Activated CD4-positive, alpha-beta T cell treated with anti-CD3 and anti-CD28 coated beads, Interleukin-2, amount 50 U/mL, for 4 hours (primary cell): ENCODE data around the gene LHFPL2.

ENCODE experiments used
- DNase-seq, 2 experiments: peaks; one replicate each; pipeline ENCODE4 v3.0.0-alpha.2; 2020

LHFPL2 gene

DNA sequence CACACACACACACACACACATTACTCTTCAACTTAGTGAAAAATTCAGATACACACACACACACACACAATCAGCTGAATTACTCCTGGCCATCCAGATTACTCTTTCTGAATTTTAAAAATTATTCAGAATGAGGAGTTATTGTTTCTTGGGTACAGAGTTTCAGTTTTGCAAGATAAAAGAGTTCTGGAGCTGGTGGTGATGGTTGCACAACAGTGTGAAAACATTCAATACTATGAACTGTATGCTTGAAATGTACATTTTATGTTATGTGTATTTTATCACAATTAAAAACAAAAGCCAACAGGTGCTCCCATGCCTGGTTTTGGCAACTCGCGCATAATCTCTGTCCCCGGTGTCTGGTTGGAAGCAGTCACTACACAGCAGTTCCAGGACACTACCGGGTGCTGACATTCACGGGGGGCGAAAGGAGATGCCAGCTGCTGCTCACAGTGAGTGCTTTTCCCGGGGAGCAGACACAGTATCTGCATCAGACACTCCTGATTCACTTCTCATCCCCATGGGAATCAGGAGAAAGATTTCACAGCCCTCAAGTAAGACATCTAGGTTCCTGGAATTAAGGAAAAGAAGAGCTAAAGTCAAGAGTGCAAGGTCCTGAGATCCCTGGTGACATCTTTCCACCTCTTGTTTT, 55.7 kb downstream of the LHFPL2 start:
- DNase-seq: no peak

DNA sequence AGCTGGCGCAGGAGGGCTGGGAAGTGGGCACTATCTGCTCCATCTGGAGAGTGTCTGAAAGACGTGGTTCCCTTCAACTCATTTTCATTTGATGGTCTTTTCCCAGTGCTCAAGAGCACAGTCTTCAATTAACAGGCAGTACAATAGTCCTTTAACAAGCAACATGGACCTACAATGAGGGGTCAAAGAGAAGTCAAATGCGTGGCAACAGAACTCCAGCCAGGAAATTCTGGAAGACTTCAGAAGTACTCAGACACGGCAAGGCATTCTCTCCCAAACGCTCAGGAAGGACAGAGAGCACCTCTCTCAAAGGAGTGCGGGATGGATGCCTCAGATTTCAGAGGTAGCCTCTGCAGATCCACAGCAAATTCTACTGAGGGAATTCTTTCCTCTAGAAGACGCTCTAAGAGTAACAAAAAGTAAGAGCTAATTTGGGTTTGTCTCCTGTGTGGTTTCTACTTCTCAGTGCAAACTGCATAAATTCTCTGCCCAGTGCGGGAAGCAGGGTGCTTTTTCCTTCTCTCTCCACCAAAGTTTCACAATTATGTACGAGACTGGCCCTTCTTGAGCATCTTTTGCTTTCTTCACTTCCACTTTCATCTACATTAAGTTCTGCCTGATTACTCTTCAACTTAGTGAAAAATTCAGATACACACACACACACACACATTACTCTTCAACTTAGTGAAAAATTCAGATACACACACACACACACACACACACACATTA, 56.4 kb downstream of the LHFPL2 start:
- DNase-seq: no peak

DNA sequence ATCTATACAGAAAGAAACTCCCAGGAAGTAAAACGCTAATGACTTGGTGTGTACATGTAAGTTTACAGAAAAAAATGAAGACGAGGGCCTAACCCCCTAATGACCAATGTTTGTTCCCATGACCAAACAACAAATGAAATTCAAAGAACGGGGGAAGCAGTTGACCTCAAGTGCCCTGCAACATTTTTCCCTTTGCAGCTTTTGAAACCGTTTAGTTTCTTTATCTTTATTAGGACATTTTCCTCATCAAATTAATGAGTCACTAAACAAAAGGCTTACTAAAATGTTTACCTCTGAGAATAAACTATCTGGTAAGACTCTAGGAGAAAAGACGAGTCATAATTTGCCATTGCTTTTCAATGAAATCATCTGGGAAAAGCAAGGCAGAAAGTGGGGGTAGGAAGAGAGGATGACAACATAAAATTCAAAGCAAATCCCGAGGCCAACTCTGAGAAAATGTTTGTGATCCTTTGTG, 57.4 kb downstream of the LHFPL2 start:
- DNase-seq: no peak

DNA sequence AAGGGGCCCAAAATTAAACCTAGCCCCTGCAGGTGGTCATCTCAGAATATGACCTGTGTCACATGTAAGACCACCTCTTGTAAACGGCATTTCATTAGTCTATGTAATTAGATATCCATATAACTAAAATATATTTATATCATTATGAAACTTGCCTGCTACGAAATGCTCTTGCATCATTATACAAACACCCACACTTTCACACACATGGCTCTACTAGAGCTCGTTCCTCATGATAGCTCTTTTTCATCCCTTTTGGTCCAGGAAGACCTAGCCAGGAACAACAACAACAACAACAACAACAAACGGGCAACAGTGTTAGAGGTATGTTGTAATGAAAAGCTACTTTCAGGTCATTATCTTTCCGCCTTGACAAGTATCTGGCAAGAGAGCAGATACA, 58.6 kb downstream of the LHFPL2 start:
- no peak for DNase-seq

DNA sequence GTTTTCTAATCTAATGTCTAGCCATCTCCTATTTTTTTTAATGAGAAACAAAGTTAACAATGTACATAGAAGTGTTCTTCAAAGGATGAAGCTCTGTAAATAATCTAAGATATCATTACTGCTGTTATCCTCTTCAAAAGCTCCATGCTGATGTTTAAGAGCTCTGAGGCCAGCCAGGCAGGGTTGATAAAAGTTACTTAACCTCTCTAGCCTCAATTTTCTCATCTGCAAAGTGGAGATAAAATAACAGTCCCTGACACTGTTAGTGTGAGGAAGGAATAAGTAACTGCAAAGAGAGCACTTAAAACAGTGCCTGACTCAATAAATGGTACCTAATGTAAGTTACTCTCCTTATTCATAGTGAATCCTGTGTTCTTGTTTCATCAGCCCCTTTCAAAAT, 60.1 kb downstream of the LHFPL2 start:
- no peak for DNase-seq

DNA sequence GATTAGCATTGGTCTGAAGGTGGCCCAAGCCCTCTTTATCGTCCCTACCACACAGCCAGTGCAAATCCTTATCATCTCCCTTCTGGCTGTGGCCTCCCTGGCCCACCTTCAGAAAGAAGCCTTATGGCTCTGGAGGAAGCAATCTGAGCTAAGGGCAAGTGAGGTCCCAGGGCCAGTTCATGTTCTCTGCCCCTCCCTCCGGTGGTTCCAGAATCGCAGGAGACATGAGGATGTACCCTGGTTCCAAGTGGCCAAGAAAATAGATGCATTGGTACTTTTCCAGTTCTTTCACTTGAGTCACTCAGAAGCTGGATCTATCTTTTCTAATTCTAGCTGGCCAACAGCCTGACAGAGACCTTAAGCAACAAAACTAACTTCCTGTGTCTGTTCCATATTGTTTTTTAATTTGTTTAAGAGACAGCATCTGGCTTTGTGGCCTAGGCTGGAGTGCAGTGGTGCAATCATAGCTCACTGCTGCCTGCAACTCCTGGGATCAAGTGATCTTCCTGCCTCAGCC, 60.7 kb downstream of the LHFPL2 start:
- no peak for DNase-seq

DNA sequence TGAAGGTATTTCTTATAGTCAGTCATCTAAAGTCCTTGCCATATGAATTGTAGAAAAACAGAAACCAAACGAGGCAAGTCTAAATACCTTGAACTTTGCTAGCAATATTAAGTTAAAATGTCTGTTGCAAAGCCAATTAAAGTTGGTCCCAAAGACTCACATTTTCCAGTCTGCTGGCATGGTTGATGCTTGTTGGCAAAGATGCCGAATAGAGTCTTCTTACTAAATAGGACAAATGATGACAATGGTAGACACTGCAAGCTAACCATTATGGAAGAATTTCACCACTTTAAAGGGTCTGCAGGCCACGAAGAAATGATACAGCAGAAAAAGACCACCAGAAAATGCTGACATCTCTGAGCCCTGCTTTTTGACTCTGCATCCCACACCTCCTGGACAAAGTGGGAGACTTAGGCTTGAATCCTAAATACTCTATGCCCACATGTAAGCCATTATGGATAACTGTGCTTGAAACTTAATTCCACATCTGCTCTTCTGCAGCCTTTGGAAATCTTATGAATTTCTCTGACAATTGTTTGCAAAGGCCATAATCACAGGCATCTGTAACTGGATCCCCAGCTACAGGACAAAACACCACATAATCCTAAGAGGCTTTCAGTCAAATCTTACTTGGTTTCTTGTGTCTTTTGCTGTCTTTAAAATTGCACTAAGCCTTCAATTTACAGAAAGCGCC, 61.3 kb downstream of the LHFPL2 start:
- no peak for DNase-seq

DNA sequence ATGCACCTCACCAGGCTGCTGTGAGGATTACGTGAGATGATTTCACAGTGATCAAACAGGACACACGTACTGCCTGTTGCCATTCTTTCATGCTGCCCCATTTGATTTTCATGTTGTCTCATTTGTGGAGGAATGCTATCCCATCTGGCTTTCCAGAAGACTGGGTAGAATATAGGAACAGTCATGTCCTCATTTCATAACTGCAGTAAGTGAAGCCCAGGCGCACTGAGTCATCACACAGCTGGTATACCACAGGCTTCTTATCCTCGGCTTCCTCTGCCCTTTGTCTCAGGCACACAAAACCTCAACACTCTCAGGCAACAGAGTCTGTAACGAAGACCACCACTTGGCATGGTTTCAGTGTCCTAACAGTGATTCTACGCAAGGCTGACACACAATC, 62.3 kb downstream of the LHFPL2 start:
- no peak for DNase-seq

DNA sequence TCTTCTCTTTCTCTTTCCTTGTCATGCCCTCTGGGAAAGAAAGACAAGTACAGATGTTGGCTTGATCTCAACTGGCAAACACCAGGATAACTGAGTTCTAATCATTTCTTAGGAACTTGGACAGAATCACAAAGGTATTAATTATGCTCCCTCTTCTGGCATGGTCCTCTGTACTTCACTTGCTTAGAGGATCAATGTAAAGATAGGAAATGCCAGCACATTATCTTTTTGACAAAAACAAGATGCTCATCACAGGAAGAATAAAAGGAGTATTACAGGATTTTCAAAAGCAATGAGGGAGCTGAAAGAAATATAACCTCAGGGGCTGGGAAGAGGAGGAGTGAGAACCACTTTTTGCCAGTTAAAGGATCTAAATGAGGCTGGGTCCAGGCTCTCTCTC, 70.6 kb downstream of the LHFPL2 start:
- no peak for DNase-seq

DNA sequence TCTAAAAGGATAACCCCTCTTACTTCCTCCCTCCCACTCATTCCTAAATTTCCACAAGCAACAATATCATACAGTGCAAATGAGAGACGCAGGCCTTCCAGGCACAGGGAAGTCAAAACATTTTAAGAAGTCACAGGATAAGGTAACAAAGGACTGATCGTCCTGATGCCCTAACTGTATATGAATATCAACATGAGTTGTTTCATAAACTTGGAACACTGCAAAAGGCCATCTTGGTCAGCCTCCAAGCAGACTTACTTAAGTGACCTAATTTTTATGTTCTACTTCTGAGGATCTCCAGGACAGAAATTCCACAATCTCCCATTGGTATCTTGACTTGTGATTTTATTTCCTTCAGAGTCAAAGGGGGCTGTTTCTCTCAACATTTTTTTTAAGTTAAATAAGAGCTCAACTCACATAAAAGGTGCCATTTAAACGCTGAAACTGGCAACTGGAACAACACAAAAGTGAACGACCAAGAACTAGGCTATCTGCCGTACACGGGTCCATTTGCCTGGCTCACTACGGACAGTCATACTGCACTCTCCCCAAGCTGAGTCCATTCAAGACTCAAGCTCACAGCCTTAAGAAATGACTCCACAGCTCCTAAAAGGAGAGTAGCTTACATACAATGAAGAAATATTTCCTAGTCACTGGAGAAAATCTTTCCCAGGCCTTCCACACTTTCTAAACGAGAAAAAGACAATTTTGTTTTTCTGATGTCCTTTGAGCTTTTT, 71.3 kb downstream of the LHFPL2 start:
- no peak for DNase-seq

DNA sequence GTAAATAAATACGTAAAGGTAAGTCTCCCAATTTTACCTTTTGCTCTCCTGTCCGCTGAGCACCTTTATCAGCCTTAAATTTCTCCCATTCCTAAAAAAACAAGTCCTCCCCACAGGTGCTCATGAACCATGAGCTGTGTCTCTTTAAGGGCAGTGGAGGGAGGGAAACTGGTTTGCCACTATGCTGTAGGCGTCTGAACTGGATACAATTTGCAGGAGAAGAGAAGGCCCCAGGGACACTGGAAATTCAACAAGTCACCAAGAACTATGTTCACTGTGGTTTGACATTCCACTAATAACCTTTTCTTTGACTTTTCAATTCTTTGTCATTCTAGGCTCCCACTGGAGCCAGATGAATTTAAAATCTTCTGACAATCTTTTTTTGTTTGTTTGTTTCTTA, 72.2 kb downstream of the LHFPL2 start:
- no peak for DNase-seq

DNA sequence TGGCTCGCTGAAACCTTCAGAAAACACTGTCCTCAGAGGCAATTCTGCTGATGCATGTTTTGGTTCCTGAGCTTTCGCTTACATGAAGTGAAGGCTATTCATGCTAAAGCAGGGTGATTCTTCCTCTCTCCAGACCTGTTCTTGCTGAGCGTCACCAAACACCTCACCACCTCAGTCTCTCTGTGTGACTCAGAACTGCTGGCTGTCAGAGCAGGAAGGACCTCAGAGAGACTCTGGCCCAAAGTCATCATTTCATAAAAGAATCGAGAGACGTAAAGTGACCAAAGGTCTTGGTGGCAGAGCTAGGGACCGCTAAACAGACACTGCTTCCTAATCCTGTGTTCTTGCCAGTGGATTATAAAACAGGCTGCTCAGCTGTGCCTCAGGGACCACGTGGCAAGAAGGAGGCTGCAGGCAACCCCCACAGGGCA, 73.8 kb downstream of the LHFPL2 start:
- no peak for DNase-seq

DNA sequence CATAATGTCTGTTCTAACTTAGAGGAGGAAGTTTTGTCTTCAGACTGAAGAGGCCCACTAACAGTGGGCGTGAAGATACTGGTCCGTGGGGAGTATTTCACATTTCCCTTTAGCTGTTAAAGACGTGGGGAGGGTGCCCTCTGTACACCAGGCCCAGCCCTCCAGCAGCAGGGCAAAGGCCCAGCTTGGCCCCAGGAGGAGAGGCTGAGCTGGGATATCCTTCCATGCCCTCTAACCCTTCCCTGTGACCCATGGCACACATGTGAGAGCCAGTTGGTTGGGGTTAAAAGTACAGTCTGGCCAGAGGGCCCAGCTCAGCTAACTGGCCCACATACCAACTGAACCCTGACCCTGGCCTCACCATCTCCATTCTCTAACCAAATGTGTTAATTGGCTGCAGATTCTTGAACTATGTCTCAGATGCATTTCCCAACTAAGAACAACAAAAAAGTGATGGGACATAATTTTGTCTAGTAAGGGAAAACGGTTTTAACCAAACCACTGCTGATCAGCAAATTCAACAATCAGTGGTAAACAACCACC, 74.4 kb downstream of the LHFPL2 start:
- DNase-seq: no peak

DNA sequence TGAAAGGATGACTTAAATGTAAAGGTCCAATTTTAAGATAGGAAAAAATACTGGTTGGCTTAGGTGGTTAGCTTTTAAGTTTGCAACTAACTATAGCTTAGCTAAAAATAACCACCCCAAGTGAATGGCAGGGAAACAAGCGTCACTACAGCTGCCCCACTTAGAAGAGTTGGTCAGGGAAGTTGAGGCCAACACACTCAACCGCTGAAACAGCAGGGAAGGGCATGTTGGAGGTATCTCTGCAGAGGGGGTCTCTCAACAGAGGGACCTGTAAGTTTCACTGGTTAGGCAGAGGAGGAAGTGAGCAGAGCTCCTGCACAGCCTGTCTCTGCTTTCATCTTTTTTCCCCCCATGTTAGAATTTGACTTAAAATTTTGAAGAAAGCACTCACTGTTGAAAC, 75.3 kb downstream of the LHFPL2 start:
- no peak for DNase-seq

DNA sequence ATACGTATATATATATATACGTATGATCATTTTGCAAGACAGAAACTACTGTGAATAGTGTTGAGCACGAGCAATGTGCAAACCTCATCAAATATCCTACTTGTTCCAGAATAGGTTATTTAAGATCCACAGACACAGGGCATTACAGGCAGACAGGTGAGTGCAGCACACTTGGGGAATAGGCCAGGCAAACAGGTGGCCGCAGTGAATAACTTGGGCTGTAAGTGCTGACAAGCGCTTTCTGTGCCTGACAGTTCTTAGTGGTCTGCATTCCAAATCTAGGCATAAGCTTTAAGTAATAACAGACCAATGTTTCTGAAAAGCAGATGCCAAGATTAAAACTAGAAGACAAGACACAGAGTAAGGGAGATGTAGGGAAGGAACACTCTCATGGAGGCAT, 77.9 kb downstream of the LHFPL2 start:
- no peak for DNase-seq

DNA sequence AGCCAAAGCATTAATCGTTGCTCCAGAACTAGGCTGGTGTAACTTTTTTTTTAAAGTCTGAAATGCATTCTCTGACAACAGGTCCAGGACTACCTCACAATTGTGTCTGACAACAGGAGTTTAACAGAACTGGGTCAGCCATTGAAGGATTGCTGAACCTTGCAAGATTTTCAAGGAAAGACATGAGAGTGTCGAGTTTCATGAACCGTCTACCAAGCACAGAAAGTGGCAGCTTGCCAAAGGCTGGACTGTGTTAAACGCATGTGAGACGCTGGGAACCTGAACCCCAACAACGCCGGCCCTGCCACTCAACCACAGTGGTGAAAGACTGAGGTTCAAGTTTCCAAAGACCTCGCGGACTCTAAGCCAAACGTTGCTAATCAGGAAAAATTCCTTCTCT, 79.1 kb downstream of the LHFPL2 start:
- DNase-seq: no peak

DNA sequence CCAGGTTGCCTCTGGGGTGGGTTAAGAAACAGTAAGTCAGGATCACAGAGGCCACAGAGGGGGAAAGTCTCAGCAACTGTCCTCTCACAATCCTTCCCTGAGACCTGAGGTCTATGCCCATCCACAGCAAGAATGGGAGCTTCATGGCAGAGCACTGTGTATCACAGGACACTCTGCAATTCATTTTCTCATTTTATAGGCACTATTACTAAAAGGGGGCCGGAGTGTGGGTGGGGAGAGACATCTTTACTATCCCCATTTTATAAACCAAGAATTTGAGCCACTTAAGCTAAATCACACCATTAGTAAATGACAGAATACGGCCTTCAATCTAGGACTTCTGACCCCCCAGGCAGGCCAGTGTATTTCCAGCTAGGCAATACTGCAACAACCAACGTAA, 79.9 kb downstream of the LHFPL2 start:
- DNase-seq: no peak

DNA sequence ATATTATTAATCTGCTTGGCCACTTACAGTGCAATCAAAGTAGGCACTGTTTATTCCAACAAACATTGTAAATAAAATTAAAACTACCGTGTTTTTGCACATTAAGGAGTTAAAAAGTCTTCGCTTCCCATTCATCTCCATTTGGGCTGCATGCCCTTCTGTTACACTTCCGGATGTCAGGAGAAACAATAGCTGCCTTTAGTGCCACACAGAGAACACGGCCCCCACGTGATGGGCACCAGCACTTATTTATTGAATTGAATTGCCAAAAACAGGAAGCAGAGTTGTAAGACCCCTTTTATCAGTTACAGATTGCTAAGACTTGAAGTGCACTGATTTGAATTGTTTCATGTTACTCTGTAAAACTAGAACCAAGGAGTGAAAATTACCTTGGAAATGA, 80.4 kb downstream of the LHFPL2 start:
- DNase-seq: no peak

DNA sequence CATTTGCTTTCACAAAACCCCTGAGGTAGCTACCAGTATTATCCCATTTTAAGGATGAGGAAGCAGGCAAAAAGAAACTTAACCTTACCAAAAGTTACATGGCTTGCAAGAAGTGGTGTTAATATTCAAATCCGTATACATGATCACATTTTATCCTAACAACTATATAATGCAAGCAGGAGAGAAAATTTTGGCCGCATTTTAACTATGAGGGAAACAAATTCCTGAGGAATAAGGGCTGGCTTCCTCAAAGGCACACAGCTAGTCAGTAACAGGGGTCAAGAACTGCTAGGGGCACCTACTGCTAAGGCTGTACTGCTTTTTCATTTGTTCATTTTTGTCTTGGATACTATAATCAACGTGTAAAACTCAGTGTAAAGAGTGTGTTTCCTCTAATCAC, 81.0 kb downstream of the LHFPL2 start:
- DNase-seq: no peak

DNA sequence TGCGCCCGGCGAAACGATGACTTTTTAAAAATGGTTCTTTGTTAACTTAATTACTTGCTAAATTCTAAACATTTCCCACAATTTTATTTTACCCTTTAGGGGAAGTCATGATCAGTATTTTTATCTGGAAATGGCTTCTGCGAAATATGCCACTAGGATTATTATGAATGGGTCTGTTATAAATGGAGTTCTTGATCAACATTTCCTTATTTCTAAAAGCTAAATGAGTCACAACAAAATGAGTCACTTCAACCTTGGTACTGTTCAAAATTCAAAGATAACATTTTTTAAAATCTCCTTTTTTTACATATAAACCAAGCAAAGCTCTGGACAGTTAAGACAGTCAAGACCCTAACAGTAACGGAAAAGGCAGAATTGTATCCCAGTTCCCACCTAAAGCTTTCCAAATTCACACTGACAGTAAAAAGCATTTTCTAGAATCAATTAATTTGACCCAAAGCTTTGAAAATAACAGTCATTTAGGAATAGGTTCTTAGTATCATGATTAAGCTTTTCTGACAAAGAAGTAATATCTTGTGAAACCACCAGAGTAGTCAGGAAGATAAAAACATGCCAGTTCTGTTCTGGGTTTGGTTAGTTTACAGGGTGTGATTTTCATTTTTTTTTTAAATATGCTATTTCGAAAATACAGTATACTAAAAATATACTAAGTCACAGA, 81.7 kb downstream of the LHFPL2 start:
- DNase-seq: no peak

DNA sequence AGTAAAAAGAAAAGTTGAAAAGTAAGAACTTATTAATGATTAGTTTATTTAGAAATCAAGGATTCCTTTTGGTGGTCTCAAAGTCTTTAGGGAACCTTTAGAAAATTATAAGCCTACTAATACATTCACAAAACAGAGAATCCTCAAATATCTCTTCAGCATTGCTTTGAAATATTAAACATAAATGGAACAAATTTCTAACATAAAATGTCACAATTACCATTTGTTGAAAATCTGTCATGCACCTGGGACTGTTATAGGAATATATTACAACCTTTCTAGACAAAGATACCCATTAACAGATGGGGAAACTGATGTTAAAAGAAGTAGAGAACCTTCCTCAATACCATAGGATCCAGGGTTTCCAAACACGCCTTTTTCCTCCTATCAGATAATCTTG, 83.2 kb downstream of the LHFPL2 start:
- DNase-seq: no peak

DNA sequence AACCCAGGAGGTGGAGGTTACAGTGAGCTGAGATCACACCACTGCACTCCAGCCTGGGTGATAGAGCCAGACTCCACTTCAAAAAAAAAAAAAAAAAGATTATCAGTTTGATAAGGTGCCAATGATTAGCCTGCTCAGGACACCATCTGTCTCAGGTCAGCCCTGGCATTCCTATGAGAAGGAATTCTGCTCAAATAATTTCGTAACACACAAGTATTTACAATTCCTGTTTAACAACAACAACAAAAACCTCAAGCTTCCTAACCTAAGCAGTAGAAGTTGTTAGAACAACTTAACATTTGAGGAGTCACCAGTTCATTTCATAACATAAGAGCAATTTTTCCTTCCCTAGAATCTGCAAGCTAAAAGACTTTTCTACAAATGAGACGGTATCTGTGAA, 85.0 kb downstream of the LHFPL2 start:
- no peak for DNase-seq
